GM12878 (cell line): Measurements from ENCODE around the gene SYTL2. TPM values are rescaled to one million over a fixed set of nuclear protein-coding genes. Genes with fewer than 3 reads are reported as not detected.
A peak's percentile ranks its signal among the peaks of the same experiment; 100 is the strongest.

ENCODE experiments used
- ATAC-seq: fragments of 200-7000 bp; cut with Tn5 transposase; 3 replicates; pipeline ENCODE4 v1.9.1; 2020; ENCODE audit warnings: mild to moderate bottlenecking, moderate library complexity
- BruUV-seq: library from RNA; stranded (reverse); fragments of 400-500 nt; replicated peaks from 2 replicates; lab custom pipeline; 2021; lab: Mats Ljungman, UMichigan
- CTCF ChIA-PET: fragments of 300-600 bp; sonication (Branson Sonifier 250); formaldehyde crosslinking; extraction: SDS; loops from one replicate; lab custom pipeline; 2021; ENCODE audit warnings: inconsistent platforms; lab: Yijun Ruan, JAX
- POLR2A ChIA-PET: fragments of 350-600 bp; formaldehyde crosslinking; extraction: SDS; loops from one replicate; lab custom pipeline; 2021; ENCODE audit warnings: inconsistent platforms; lab: Charles Lee
- RAD21 ChIA-PET: fragments of 300-600 bp; sonication (Branson Sonifier 250); formaldehyde crosslinking; loops from one replicate; lab custom pipeline; 2023; ENCODE audit warnings: antibody characterized with exemption; ENCODE audit not compliant: unreplicated experiment; lab: Charles Lee
- SMC1A ChIA-PET: fragments of 300-600 bp; sonication (Branson Sonifier 250); formaldehyde crosslinking; loops from one replicate; lab custom pipeline; 2023; ENCODE audit not compliant: unreplicated experiment, uncharacterized antibody; lab: Charles Lee
- DNase-seq: peaks from one replicate; pipeline ENCODE4 v3.0.0-alpha.2; 2011; ENCODE audit warnings: low read depth, low spot score
- FAIRE-seq: peaks from 3 replicates; lab custom pipeline; 2011; peaks lifted over from hg19 to GRCh38; lab: Jason Lieb, UNC
- H2AFZ ChIP-seq: 2 replicates; pipeline ENCODE4 v1.6.0; 2011; ENCODE audit warnings: low read depth, low read length, control low read depth; ENCODE audit not compliant: control insufficient read depth
- H3K27ac ChIP-seq: 2 replicates; pipeline ENCODE4 v1.5.1; 2011; ENCODE audit warnings: control low read depth; ENCODE audit not compliant: control insufficient read depth, insufficient read depth
- H3K27me3 ChIP-seq, 2 experiments: replicated peaks in 1 of 2; 2 replicates each; pipeline versions ENCODE4 v1.6.0 to v1.6.1; 2011; ENCODE audit warnings: low read length in 1 of 2; ENCODE audit not compliant: control insufficient read depth in 2 of 2, insufficient read depth in 2 of 2
- H3K36me3 ChIP-seq, 2 experiments: 2 replicates each; pipeline ENCODE4 v1.5.1; 2011; ENCODE audit warnings: low read length in 1 of 2; ENCODE audit not compliant: control insufficient read depth in 2 of 2, insufficient read depth in 2 of 2
- H3K4me1 ChIP-seq: 2 replicates; pipeline ENCODE4 v1.6.1; 2011; ENCODE audit warnings: mild to moderate bottlenecking, low read length, moderate library complexity, mixed read lengths; ENCODE audit not compliant: control insufficient read depth, insufficient read depth
- H3K4me2 ChIP-seq: 2 replicates; pipeline ENCODE4 v1.6.0; 2011; ENCODE audit warnings: control low read depth; ENCODE audit not compliant: control insufficient read depth, insufficient read depth
- H3K4me3 ChIP-seq: fragments of 200-600 bp; sonication (generic); 2 replicates; pipeline ENCODE4 v1.5.1; 2016
- H3K79me2 ChIP-seq: 2 replicates; pipeline ENCODE4 v1.6.0; 2011; ENCODE audit warnings: low read length; ENCODE audit not compliant: control insufficient read depth, insufficient read depth
- H3K9ac ChIP-seq: 2 replicates; pipeline ENCODE4 v1.8.0; 2011; ENCODE audit warnings: low read length, control low read depth, mixed read lengths; ENCODE audit not compliant: control insufficient read depth, insufficient read depth
- H3K9me3 ChIP-seq: replicated peaks from 3 replicates; pipeline ENCODE4 v1.5.1; 2011; ENCODE audit warnings: mild to moderate bottlenecking, low read length; ENCODE audit not compliant: control insufficient read depth, insufficient read depth
- H4K20me1 ChIP-seq: 2 replicates; pipeline ENCODE4 v1.6.0; 2011; ENCODE audit not compliant: control insufficient read depth, insufficient read depth
- BCLAF1 ChIP-seq: fragments of 450-650 bp; IDR thresholded peaks from 2 replicates; pipeline ENCODE4 v1.6.1; 2017; ENCODE audit warnings: antibody characterized with exemption, mild to moderate bottlenecking, moderate library complexity
- CTCF ChIP-seq, 3 experiments: IDR thresholded peaks in 2 of 3; conservative IDR thresholded peaks in 1 of 3; 2 replicates each; pipeline ENCODE4 v1.5.1; 2011; ENCODE audit warnings: low read depth in 3 of 3, low read length in 3 of 3, mild to moderate bottlenecking in 3 of 3, control low read depth in 2 of 3, moderate library complexity in 2 of 3, inconsistent platforms in 1 of 3, mixed read lengths in 1 of 3; ENCODE audit not compliant: control insufficient read depth in 2 of 3, insufficient read depth in 1 of 3; ENCODE audit errors: extremely low read depth in 1 of 3
- TAF1 ChIP-seq: IDR thresholded peaks from 2 replicates; pipeline ENCODE4 v1.6.1; 2011; ENCODE audit warnings: mild to moderate bottlenecking, low read depth, low read length, borderline replicate concordance
- WGBS: methylation state at CpG from one replicate; pipeline ENCODE4 v1.1.6; 2016; ENCODE audit warnings: low lambda C conversion rate; ENCODE audit not compliant: insufficient replicate concordance, insufficient coverage; ENCODE audit errors: missing lambda C conversion rate; 5-methylcytosine and 5-hydroxymethylcytosine counted together
- in situ Hi-C: fragments of 300-500 bp; cut with MboI; formaldehyde crosslinking; loops from 9 replicates; pipeline ENCODE4 v1.14.3; 2018; ENCODE audit warnings: mixed read lengths
- intact Hi-C: fragments of 100-400 bp; cut with micrococcal nuclease; formaldehyde crosslinking; loops from one replicate; pipeline ENCODE4 v1.14.2; 2022; ENCODE audit not compliant: unreplicated experiment
- polyA plus RNA-seq, 11 experiments: library from polyadenylated mRNA; depleted of rRNA in 4 of 11; unstranded in 6 of 11; stranded (reverse) in 5 of 11; fragments of >200 nt; fragmentation: Nextera tagmentation in 4 of 11; fragmentation: Illumina TruSeq in 1 of 11; extraction: Ambion mirVana in 4 of 11; extraction: Trizol in 1 of 11; gene quantifications; 1 replicate in 1 of 11; 2 replicates in 10 of 11; pipeline versions ENCODE4 v1.2.1 to v1.2.3, GENCODE V29; 2011 to 2016; ENCODE audit warnings: inconsistent platforms in 2 of 11, missing spikeins in 2 of 11, low read depth in 1 of 11
- total RNA-seq, 4 experiments: library from RNA; depleted of rRNA in 3 of 4; stranded (reverse); fragments of >200 nt in 3 of 4; fragmentation: Illumina TruSeq in 1 of 4; extraction: Trizol in 1 of 4; gene quantifications; 2 replicates each; pipeline versions ENCODE4 v1.2.1 to v1.2.3, GENCODE V29; 2013 to 2021
- TF ChIP-seq, protein P1 (sequence below): fragments of 450-650 bp; formaldehyde crosslinking; IDR thresholded peaks from 2 replicates; pipeline ENCODE4 v1.5.0; 2022; ENCODE audit warnings: mild to moderate bottlenecking, missing genetic modification characterization
- TF ChIP-seq, protein P2 (sequence below): fragments of 450-650 bp; IDR thresholded peaks from 2 replicates; pipeline ENCODE4 v1.6.1; 2014; ENCODE audit warnings: mild to moderate bottlenecking

SYTL2 gene
- total and polyA plus RNA-seq, 10 of the 15 experiments (the other 5 are each of a cell fraction or from before 2014, with no cell fraction given) = 0.02 to 1.4 (median 0.31) TPM; not detected in 2

GRCh38 chr11:85810521-85810870 lies 445 bp downstream of the SYTL2 start:
- H3K9me3 ChIP-seq = no peaks in the 10 kb centered on the region
- in situ Hi-C loops = no loop called here
- no peaks in the 10 kb centered on the region for H3K79me2 ChIP-seq
- DNase-seq (no peak), FAIRE-seq (no peak), ATAC-seq (no peak)
- H3K27me3 ChIP-seq = peaks cover 16 to 20% of the 10 kb centered on the region in 2 experiments
- ChIA-PET CTCF (no interaction called here), POLR2A (no interaction called here), RAD21 (no interaction called here), SMC1A (interaction anchor here (0.9 kb wide), 1 partner anchor 24 kb away, joined by 3 read pairs; no protein-coding TSS in a partner anchor)
- H3K36me3 ChIP-seq = no peaks in the 10 kb centered on the region
- no peaks in the 10 kb centered on the region for H3K4me1 ChIP-seq
- H3K27ac ChIP-seq = no peak overlapping the region
- WGBS = 0% methylated on average over 10 of the region's 10 CpGs
- H3K9ac ChIP-seq = no peak overlapping the region
- peak overlapping the region; percentile 67; the same call in 1 of the 2 replicates for H3K4me2 ChIP-seq
- intact Hi-C loops = no loop called here
- no peaks in the 10 kb centered on the region for H4K20me1 ChIP-seq
- TF ChIP-seq BCLAF1 (no peak), CTCF (IDR thresholded peaks at IDR 0.05 in 2 of 3, conservative IDR thresholded peaks at IDR 0.05 in 1 of 3; ENCODE audit: control insufficient read depth in 2 of 3, extremely low read depth in 1 of 3, insufficient read depth in 1 of 3, low read depth in 3 of 3, low read length in 3 of 3) (no peak), TAF1 (no peak)
- TF ChIP-seq, protein P1, sequence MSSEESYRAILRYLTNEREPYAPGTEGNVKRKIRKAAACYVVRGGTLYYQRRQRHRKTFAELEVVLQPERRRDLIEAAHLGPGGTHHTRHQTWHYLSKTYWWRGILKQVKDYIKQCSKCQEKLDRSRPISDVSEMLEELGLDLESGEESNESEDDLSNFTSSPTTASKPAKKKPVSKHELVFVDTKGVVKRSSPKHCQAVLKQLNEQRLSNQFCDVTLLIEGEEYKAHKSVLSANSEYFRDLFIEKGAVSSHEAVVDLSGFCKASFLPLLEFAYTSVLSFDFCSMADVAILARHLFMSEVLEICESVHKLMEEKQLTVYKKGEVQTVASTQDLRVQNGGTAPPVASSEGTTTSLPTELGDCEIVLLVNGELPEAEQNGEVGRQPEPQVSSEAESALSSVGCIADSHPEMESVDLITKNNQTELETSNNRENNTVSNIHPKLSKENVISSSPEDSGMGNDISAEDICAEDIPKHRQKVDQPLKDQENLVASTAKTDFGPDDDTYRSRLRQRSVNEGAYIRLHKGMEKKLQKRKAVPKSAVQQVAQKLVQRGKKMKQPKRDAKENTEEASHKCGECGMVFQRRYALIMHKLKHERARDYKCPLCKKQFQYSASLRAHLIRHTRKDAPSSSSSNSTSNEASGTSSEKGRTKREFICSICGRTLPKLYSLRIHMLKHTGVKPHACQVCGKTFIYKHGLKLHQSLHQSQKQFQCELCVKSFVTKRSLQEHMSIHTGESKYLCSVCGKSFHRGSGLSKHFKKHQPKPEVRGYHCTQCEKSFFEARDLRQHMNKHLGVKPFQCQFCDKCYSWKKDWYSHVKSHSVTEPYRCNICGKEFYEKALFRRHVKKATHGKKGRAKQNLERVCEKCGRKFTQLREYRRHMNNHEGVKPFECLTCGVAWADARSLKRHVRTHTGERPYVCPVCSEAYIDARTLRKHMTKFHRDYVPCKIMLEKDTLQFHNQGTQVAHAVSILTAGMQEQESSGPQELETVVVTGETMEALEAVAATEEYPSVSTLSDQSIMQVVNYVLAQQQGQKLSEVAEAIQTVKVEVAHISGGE (CRISPR knock-in tag) = no peak
- TF ChIP-seq, protein P2, sequence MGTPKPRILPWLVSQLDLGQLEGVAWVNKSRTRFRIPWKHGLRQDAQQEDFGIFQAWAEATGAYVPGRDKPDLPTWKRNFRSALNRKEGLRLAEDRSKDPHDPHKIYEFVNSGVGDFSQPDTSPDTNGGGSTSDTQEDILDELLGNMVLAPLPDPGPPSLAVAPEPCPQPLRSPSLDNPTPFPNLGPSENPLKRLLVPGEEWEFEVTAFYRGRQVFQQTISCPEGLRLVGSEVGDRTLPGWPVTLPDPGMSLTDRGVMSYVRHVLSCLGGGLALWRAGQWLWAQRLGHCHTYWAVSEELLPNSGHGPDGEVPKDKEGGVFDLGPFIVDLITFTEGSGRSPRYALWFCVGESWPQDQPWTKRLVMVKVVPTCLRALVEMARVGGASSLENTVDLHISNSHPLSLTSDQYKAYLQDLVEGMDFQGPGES = no peak
- BruUV-seq = no TSS peak
- 0 out of 2 replicates have a peak overlapping the region, but pooled peaks have one; percentile 15 for H2AFZ ChIP-seq
- H3K4me3 ChIP-seq = no peak overlapping the region
